T-helper 1 cell treated with Interleukin-12 subunit alpha and Interleukin-12 subunit beta and Interleukin-4 antibody, amounts not matched to agents 30 μg/mL and 1 μg/mL, for 36 hours (primary cell): Measurements from ENCODE around the gene MFN1.

Experiments
- H3K27ac Mint-ChIP-seq: one replicate; pipeline ENCODE4 v1.8.0; 2021; ENCODE audit warnings: mild to moderate bottlenecking, mixed read lengths
- H3K27me3 Mint-ChIP-seq: one replicate; pipeline ENCODE4 v1.8.0; 2021; ENCODE audit warnings: low read depth, mixed read lengths
- H3K36me3 Mint-ChIP-seq: one replicate; pipeline ENCODE4 v1.8.0; 2021; ENCODE audit warnings: low read depth, mixed read lengths
- H3K4me1 Mint-ChIP-seq: one replicate; pipeline ENCODE4 v1.8.0; 2021; ENCODE audit warnings: low read depth, mixed read lengths
- H3K4me3 Mint-ChIP-seq: one replicate; pipeline ENCODE4 v1.8.0; 2021; ENCODE audit warnings: mild to moderate bottlenecking, moderate library complexity, mixed read lengths
- H3K9me3 Mint-ChIP-seq: one replicate; pipeline ENCODE4 v1.8.0; 2021; ENCODE audit warnings: mixed read lengths

The MFN1 gene

GRCh38 chr3:179398574-179399231, 51.2 kb downstream of the MFN1 start:
- H3K4me3 Mint-ChIP-seq = no peak overlapping the region
- no peaks in the 10 kb centered on the region for H3K9me3 Mint-ChIP-seq
- H3K27ac Mint-ChIP-seq = no peak overlapping the region
- no peaks in the 10 kb centered on the region for H3K27me3 Mint-ChIP-seq
- H3K36me3 Mint-ChIP-seq = peaks cover 12% of the 10 kb centered on the region
- H3K4me1 Mint-ChIP-seq = no peaks in the 10 kb centered on the region

DNA sequence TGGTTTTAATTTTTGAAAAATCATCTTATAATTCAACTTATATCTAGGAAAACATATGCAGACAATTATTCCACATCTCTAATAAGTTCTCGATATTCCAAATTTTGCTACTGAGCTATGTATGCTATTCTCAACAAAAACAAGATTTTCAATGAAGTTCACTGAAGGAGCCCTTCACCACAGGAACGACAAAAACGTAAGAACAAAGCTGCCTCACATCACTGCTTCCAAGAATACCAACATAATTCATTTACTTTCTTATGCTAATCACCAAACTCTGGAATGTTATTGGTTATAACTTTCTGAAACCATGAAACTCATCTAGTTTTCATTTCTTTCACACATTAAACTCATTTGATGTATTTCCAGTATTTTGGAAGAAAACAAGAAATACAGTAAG, 54.1 kb downstream of the MFN1 start:
- no peak overlapping the region for H3K27ac Mint-ChIP-seq
- no peaks in the 10 kb centered on the region for H3K9me3 Mint-ChIP-seq

DNA sequence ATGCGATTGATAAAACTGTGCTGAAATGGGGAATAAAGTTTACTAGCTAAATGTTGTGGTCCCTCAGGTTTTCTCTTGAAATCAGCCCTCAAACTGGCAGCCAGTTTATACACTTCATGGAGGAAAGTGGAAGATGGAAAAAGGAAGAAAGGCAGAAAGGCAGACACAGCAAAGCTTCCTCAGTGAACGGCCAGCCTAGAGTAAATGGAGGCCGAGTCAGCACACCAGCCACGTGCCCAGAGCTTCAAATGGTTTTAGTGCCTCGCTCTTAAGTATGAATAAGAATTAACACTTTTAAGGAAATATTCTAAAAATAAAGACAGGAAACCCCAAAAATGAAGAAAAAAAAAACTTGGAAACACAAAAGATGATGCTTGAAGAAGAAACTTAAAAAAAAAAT, 55.5 kb downstream of the MFN1 start:
- no peaks in the 10 kb centered on the region for H3K4me1 Mint-ChIP-seq
- no peak overlapping the region for H3K4me3 Mint-ChIP-seq
- peaks cover 8% of the 10 kb centered on the region for H3K36me3 Mint-ChIP-seq
- no peaks in the 10 kb centered on the region for H3K27me3 Mint-ChIP-seq
- H3K27ac Mint-ChIP-seq = no peak overlapping the region
- no peaks in the 10 kb centered on the region for H3K9me3 Mint-ChIP-seq

More for the DNA sequence above, 54.1 kb downstream of the MFN1 start:
- Mint-ChIP-seq H3K4me3 (no peak overlapping the region), H3K4me1 (no peaks in the 10 kb centered on the region), H3K36me3 (peaks cover 13% of the 10 kb centered on the region), H3K27me3 (no peaks in the 10 kb centered on the region)

DNA sequence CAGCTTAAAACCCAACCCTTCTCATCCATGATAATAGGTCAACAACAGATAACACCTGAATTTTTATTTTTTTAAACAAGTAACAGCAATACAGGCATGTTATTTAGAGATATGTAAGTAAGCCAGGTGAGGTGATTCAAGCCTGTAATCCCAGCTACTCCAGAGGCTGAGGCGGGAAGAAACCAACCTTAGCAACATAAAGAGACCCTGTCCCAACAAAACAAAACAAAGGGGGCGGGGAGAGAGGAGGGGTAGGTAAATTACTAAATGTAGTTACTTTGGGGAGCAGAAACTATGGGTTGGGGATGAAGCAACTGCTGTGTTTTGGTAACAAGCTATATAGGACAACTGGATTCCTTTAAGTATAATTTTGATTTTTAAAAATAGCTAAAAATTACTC, 56.8 kb downstream of the MFN1 start:
- H3K27ac Mint-ChIP-seq = no peak overlapping the region
- H3K36me3 Mint-ChIP-seq = peaks cover 8% of the 10 kb centered on the region
- H3K9me3 Mint-ChIP-seq = no peaks in the 10 kb centered on the region
- no peaks in the 10 kb centered on the region for H3K27me3 Mint-ChIP-seq
- no peak overlapping the region for H3K4me3 Mint-ChIP-seq
- H3K4me1 Mint-ChIP-seq = no peaks in the 10 kb centered on the region

GRCh38 chr3:179410331-179410730, 62.8 kb downstream of the MFN1 start:
- no peaks in the 10 kb centered on the region for H3K4me1 Mint-ChIP-seq
- H3K36me3 Mint-ChIP-seq = peaks cover 3% of the 10 kb centered on the region
- no peak overlapping the region for H3K27ac Mint-ChIP-seq
- no peaks in the 10 kb centered on the region for H3K9me3 Mint-ChIP-seq
- H3K4me3 Mint-ChIP-seq = no peak overlapping the region
- no peaks in the 10 kb centered on the region for H3K27me3 Mint-ChIP-seq

DNA sequence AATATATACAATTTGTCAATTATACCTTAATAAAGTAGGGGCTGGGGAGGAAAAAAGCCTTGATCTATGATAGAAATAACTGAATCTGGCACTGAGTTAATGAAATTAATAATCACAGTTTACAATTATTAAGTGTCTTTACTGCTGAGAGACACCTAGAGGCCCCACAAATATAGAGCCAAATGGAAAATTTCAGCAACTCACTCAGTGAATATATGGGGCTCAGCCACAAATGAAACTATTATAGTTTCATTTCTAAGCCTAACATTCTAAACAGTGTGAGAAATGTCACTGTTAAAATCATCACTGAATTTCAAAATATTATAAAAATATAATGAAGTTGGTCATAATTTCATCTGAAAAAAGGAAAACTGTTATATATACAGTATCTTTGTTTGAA, 63.5 kb downstream of the MFN1 start:
- H3K9me3 Mint-ChIP-seq = no peaks in the 10 kb centered on the region
- H3K4me3 Mint-ChIP-seq = no peak overlapping the region
- no peak overlapping the region for H3K27ac Mint-ChIP-seq
- no peaks in the 10 kb centered on the region for H3K4me1 Mint-ChIP-seq
- no peaks in the 10 kb centered on the region for H3K27me3 Mint-ChIP-seq
- peaks cover 3% of the 10 kb centered on the region for H3K36me3 Mint-ChIP-seq

DNA sequence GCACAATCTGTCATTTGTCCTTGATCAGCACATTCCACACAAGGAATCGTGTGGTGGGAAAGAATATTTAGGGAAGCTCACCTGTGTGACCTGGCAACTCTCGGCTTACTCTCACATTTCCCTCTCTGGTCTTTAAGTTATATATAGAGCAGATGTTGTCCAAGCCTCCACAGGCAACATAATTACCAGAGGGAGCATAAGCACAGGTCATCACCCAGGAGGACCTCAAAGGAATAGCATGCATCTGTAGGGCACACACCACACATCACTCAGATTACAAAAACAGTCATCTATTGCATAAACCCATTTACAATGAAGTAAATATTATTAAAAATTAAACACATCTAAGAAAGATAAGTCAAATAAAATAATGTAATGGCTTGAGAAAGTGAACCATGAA, 67.3 kb downstream of the MFN1 start:
- H3K27ac Mint-ChIP-seq = no peak overlapping the region
- H3K4me3 Mint-ChIP-seq = no peak overlapping the region
- no peaks in the 10 kb centered on the region for H3K27me3 Mint-ChIP-seq
- H3K4me1 Mint-ChIP-seq = no peaks in the 10 kb centered on the region
- H3K36me3 Mint-ChIP-seq = peaks cover 7% of the 10 kb centered on the region
- H3K9me3 Mint-ChIP-seq = no peaks in the 10 kb centered on the region

DNA sequence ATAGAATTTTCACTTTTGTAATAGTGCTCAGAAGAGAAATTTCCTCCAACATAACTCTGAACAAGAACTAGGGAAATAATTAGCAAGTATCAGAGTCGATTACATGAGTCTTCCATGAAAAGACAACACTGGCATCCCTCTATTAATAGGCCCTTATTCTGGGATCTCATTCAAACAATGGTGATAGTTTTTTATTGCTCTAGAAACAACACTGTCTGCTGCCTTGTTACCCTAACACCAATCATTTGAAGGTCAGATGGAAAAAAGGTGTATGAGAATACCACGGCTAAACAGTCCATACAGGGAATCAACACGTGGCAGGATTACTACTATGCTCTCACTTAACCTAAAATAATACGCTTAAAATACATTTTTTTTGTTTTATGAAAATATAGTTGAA, 67.9 kb downstream of the MFN1 start:
- Mint-ChIP-seq H3K4me3 (no peak overlapping the region), H3K4me1 (no peaks in the 10 kb centered on the region), H3K36me3 (peaks cover 7% of the 10 kb centered on the region), H3K9me3 (no peaks in the 10 kb centered on the region), H3K27me3 (no peaks in the 10 kb centered on the region), H3K27ac (no peak overlapping the region)

GRCh38 chr3:179416681-179417080, 69.2 kb downstream of the MFN1 start:
- no peaks in the 10 kb centered on the region for H3K9me3 Mint-ChIP-seq
- H3K36me3 Mint-ChIP-seq = peaks cover 10% of the 10 kb centered on the region
- no peak overlapping the region for H3K4me3 Mint-ChIP-seq
- no peak overlapping the region for H3K27ac Mint-ChIP-seq
- no peaks in the 10 kb centered on the region for H3K4me1 Mint-ChIP-seq
- H3K27me3 Mint-ChIP-seq = no peaks in the 10 kb centered on the region

- H3K27me3 Mint-ChIP-seq = no peaks in the 10 kb centered on the region
- H3K4me3 Mint-ChIP-seq = no peak overlapping the region
- H3K4me1 Mint-ChIP-seq = no peaks in the 10 kb centered on the region
- H3K9me3 Mint-ChIP-seq = no peaks in the 10 kb centered on the region
- peaks cover 8% of the 10 kb centered on the region for H3K36me3 Mint-ChIP-seq
- H3K27ac Mint-ChIP-seq = no peak overlapping the region
These were observed 71.1 kb downstream of the MFN1 start for GRCh38 chr3:179418610-179419009.

GRCh38 chr3:179421500-179421899, 74.0 kb downstream of the MFN1 start:
- Mint-ChIP-seq H3K27ac (no peak overlapping the region), H3K9me3 (no peaks in the 10 kb centered on the region), H3K36me3 (peaks cover 10% of the 10 kb centered on the region), H3K4me1 (no peaks in the 10 kb centered on the region), H3K4me3 (no peak overlapping the region), H3K27me3 (no peaks in the 10 kb centered on the region)

DNA sequence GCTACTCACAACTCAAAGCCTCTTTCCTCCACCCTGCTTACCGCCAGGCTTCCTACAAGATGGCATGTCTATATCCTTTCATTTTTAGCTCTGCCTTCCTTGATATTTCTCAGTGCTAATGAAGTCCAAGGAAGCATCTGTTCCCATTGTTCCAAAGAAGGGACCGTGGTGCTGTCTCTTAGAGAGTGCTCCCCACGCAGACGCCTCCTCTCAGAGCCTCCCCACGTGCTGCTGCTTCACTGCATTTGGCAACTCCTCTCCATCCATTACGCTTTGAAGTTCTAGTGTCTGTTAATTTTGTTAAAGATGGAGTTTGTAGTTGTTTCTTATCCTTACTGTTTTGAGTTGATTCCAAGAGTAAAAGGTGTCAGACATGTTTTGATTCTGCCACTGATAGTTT, 77.6 kb downstream of the MFN1 start:
- Mint-ChIP-seq H3K36me3 (peaks cover 8% of the 10 kb centered on the region), H3K27ac (no peak overlapping the region)

GRCh38 chr3:179428876-179429548, 81.5 kb downstream of the MFN1 start:
- no peak overlapping the region for H3K4me3 Mint-ChIP-seq
- no peak overlapping the region for H3K27ac Mint-ChIP-seq
- H3K9me3 Mint-ChIP-seq = no peaks in the 10 kb centered on the region
- H3K36me3 Mint-ChIP-seq = peaks cover 5% of the 10 kb centered on the region
- peaks cover 6% of the 10 kb centered on the region for H3K4me1 Mint-ChIP-seq
- H3K27me3 Mint-ChIP-seq = peaks cover 9% of the 10 kb centered on the region

More for the DNA sequence above, 77.6 kb downstream of the MFN1 start:
- H3K4me1 Mint-ChIP-seq = no peaks in the 10 kb centered on the region
- H3K4me3 Mint-ChIP-seq = no peak overlapping the region
- H3K27me3 Mint-ChIP-seq = no peaks in the 10 kb centered on the region
- H3K9me3 Mint-ChIP-seq = no peaks in the 10 kb centered on the region

DNA sequence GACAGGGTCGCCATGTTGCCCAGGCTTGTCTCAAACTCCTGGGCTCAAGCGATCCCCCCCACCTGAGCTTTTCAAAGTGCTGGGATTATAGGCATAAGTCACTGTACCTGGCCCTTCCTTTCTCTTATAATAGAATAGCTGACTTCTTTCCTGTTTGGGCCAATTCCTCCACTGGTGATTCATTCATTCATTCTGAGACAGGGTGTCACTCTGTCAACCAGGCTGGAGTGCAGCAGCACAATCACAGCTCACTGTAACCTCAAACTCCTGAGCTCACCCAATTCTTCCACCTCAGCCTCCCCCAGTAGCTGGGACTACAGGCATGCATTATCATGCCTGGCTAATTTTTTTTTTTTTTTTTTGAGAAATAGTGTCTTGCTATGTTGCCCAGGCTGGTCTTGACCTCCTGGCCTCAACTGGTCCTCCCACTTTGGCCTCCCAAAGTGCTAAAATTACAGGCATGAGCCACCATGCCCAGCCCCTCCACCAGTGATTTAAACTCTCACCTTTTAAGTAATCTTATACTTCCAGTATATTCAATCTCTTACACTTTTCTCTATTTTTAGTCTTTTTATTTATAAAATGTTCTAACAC, 82.9 kb downstream of the MFN1 start:
- Mint-ChIP-seq H3K4me3 (no peak overlapping the region), H3K27me3 (peaks cover 9% of the 10 kb centered on the region), H3K9me3 (no peaks in the 10 kb centered on the region), H3K4me1 (peaks cover 6% of the 10 kb centered on the region), H3K27ac (no peak overlapping the region), H3K36me3 (peaks cover 2% of the 10 kb centered on the region)

GRCh38 chr3:179432021-179432420, 84.5 kb downstream of the MFN1 start:
- no peak overlapping the region for H3K4me3 Mint-ChIP-seq
- peaks cover 2% of the 10 kb centered on the region for H3K36me3 Mint-ChIP-seq
- H3K9me3 Mint-ChIP-seq = no peaks in the 10 kb centered on the region
- H3K27me3 Mint-ChIP-seq = peaks cover 9% of the 10 kb centered on the region
- H3K4me1 Mint-ChIP-seq = peaks cover 9% of the 10 kb centered on the region
- no peak overlapping the region for H3K27ac Mint-ChIP-seq
